ENCODE data around the gene VEGFC. TPM values are rescaled to one million over a fixed set of nuclear protein-coding genes. Genes with fewer than 3 reads are reported as not detected.

VEGFC gene
- total and polyA plus RNA-seq, 2 experiments from 2014 or later: 3.5 to 4.9 TPM

GRCh38 chr4:176824645-176825366 lies 32.1 kb upstream of the VEGFC start:
- H3K4me1 ChIP-seq (ENCODE audit: low read depth): no peaks in the 10 kb centered on the region
- no peak for DNase-seq (ENCODE audit: low read depth in 1 of 2, low spot score in 1 of 2)
- H3K27ac ChIP-seq: no peak overlapping the region
- no peaks in the 10 kb centered on the region for H3K9me3 ChIP-seq (ENCODE audit: low read depth)
- no peak for TF ChIP-seq CTCF (IDR thresholded peaks at IDR 0.05; ENCODE audit: low read depth, low read length)
- H3K4me3 ChIP-seq: no peak overlapping the region
- H3K27me3 ChIP-seq: no peaks in the 10 kb centered on the region
- H3K36me3 ChIP-seq: no peaks in the 10 kb centered on the region

- no peak overlapping the region for H3K4me3 ChIP-seq
- H3K27ac ChIP-seq: no peak overlapping the region
- no peak for DNase-seq (ENCODE audit: low read depth in 1 of 2, low spot score in 1 of 2)
- no peaks in the 10 kb centered on the region for H3K9me3 ChIP-seq (ENCODE audit: low read depth)
- TF ChIP-seq CTCF (IDR thresholded peaks at IDR 0.05; ENCODE audit: low read depth, low read length): no peak
- no peaks in the 10 kb centered on the region for H3K4me1 ChIP-seq (ENCODE audit: low read depth)
- H3K27me3 ChIP-seq: no peaks in the 10 kb centered on the region
- H3K36me3 ChIP-seq: no peaks in the 10 kb centered on the region
Measured at GRCh38 chr4:176818531-176818930, 25.8 kb upstream of the VEGFC start.

- Histone ChIP-seq H3K36me3 (no peaks in the 10 kb centered on the region), H3K9me3 (ENCODE audit: low read depth) (no peaks in the 10 kb centered on the region), H3K27ac (no peak overlapping the region), H3K4me1 (ENCODE audit: low read depth) (no peaks in the 10 kb centered on the region), H3K4me3 (no peak overlapping the region), H3K27me3 (no peaks in the 10 kb centered on the region)
- TF ChIP-seq CTCF (IDR thresholded peaks at IDR 0.05; ENCODE audit: low read depth, low read length): no peak
- DNase-seq (ENCODE audit: low read depth in 1 of 2, low spot score in 1 of 2): no peak
Measured at GRCh38 chr4:176817204-176817603, 24.5 kb upstream of the VEGFC start.

- no peak overlapping the region for H3K27ac ChIP-seq
- no peaks in the 10 kb centered on the region for H3K27me3 ChIP-seq
- H3K36me3 ChIP-seq: no peaks in the 10 kb centered on the region
- peak in 1 of 2 donors; percentile 73 for DNase-seq (ENCODE audit: low read depth in 1 of 2, low spot score in 1 of 2)
- H3K4me3 ChIP-seq: no peak overlapping the region
- TF ChIP-seq CTCF (IDR thresholded peaks at IDR 0.05; ENCODE audit: low read depth, low read length): no peak
- H3K4me1 ChIP-seq (ENCODE audit: low read depth): no peaks in the 10 kb centered on the region
- H3K9me3 ChIP-seq (ENCODE audit: low read depth): no peaks in the 10 kb centered on the region
Measured at GRCh38 chr4:176814770-176815169, 22.0 kb upstream of the VEGFC start.

GRCh38 chr4:176810481-176811249 lies 17.9 kb upstream of the VEGFC start:
- Histone ChIP-seq H3K4me3 (no peak overlapping the region), H3K36me3 (no peaks in the 10 kb centered on the region), H3K9me3 (ENCODE audit: low read depth) (peaks cover 5% of the 10 kb centered on the region), H3K27me3 (no peaks in the 10 kb centered on the region), H3K4me1 (ENCODE audit: low read depth) (no peaks in the 10 kb centered on the region), H3K27ac (no peak overlapping the region)
- DNase-seq (ENCODE audit: low read depth in 1 of 2, low spot score in 1 of 2): no peak
- no peak for TF ChIP-seq CTCF (IDR thresholded peaks at IDR 0.05; ENCODE audit: low read depth, low read length)

Measured in cardiac muscle cell (in vitro differentiated cells and primary cell).